Right lobe of liver (tissue), 6 donors: ENCODE measurements around the gene KRTAP10-4. TPM values are rescaled to one million over a fixed set of nuclear protein-coding genes. Genes with fewer than 3 reads are reported as not detected.
"Not testable (repeated sequence)": the region's sequence is repeated elsewhere in the genome, so short reads cannot be mapped to it uniquely, and the experiment has no call there.

ENCODE experiments used
- ATAC-seq, 4 donors: fragments of 200-7000 bp; cut with Tn5 transposase; one replicate each; pipeline ENCODE4 v1.9.1; 2020; ENCODE audit warnings: mild to moderate bottlenecking in 4 of 4, moderate library complexity in 4 of 4
- DNase-seq, 3 donors: peaks; one replicate each; pipeline ENCODE4 v3.0.0-alpha.2; 2020
- H3K27ac ChIP-seq, 3 donors: fragments of 200-600 bp; one replicate each; pipeline ENCODE4 v1.8.0; 2022
- H3K27me3 ChIP-seq, 2 donors: fragments of 200-600 bp; one replicate each; pipeline ENCODE4 v1.8.0; 2022
- H3K36me3 ChIP-seq, 4 donors: fragments of 200-600 bp; sonication (generic) in 1 of 4; one replicate each; pipeline versions ENCODE4 v1.5.1 to v1.8.0; 2017 to 2022; ENCODE audit warnings: control low read depth in 1 of 4
- H3K4me1 ChIP-seq, 4 donors: fragments of 200-600 bp; sonication (generic) in 1 of 4; one replicate each; pipeline versions ENCODE4 v1.5.1 to v1.8.0; 2017 to 2022; ENCODE audit warnings: control low read depth in 1 of 4
- H3K4me3 ChIP-seq, 3 donors: fragments of 200-600 bp; one replicate each; pipeline ENCODE4 v1.8.0; 2022
- H3K9me3 ChIP-seq, 4 donors: fragments of 200-600 bp; sonication (generic) in 1 of 4; one replicate each; pipeline versions ENCODE4 v1.5.1 to v1.8.0; 2017 to 2022; ENCODE audit warnings: control low read depth in 1 of 4
- CTCF ChIP-seq, 4 donors: fragments of 200-600 bp in 3 of 4; fragments of 450-650 bp in 1 of 4; IDR thresholded peaks; one replicate each; pipeline versions ENCODE4 v1.5.1 to v1.8.0; 2016 to 2022; ENCODE audit warnings: antibody characterized with exemption in 4 of 4, mild to moderate bottlenecking in 2 of 4
- POLR2A ChIP-seq: fragments of 450-650 bp; IDR thresholded peaks from one replicate; pipeline ENCODE4 v1.6.1; 2017; ENCODE audit warnings: antibody characterized with exemption, mild to moderate bottlenecking
- WGBS: methylation state at CpG from one replicate; pipeline ENCODE4 v1.1.6; 2018; ENCODE audit warnings: low coverage, low lambda C conversion rate; ENCODE audit not compliant: insufficient coverage; ENCODE audit errors: missing lambda C conversion rate; 5-methylcytosine and 5-hydroxymethylcytosine counted together
- intact Hi-C, 2 donors: fragments of 100-400 bp; cut with DNase I; formaldehyde crosslinking; loops; one replicate each; pipeline versions ENCODE4 v1.11.2 to v1.14.1; 2022
- total RNA-seq, 6 experiments: library from RNA; depleted of rRNA in 2 of 6; stranded (reverse); fragments of >200 nt in 2 of 6; fragmentation: NEBNext Ultra II Directional in 3 of 6; extraction: Animal tissue kit (Norgen Biotek cat#: 25700) in 3 of 6; gene quantifications; one replicate each; pipeline versions ENCODE4 v1.1.0 to v1.2.4, GENCODE V29; 2016 to 2023
- donor health status: DM: no; HTN: yes; CAD: no.
- donor health status: DM: no; HTN: no; CAD: no.
- donor health status: DM: no; HTN: no; CAD: no.
- donor health status: DM: no; HTN: yes; CAD: no.
- donor health status: DM: no; HTN: yes; CAD: no.

The KRTAP10-4 gene
- total RNA-seq, 6 experiments from 2014 or later: not detected

GRCh38 chr21:44585892-44586291 lies 12.4 kb downstream of the KRTAP10-4 start:
- DNase-seq (no peak), ATAC-seq (no peak)
- no peak overlapping the region for H3K4me3 ChIP-seq
- no peaks in the 10 kb centered on the region for H3K36me3 ChIP-seq
- intact Hi-C loops: no loop called here
- no peaks in the 10 kb centered on the region for H3K4me1 ChIP-seq
- TF ChIP-seq POLR2A (no peak), CTCF (IDR thresholded peaks at IDR 0.05) (no peak)
- no CpG with 5 or more reads among the region's 3 CpGs for WGBS
- no peaks in the 10 kb centered on the region for H3K27me3 ChIP-seq
- peaks cover 0 to 5% (median 0%) of the 10 kb centered on the region in 4 donors for H3K9me3 ChIP-seq
- H3K27ac ChIP-seq: no peak overlapping the region

GRCh38 chr21:44589094-44589493 lies 15.6 kb downstream of the KRTAP10-4 start:
- intact Hi-C loops: no loop called here
- no peak overlapping the region for H3K4me3 ChIP-seq
- peaks cover 0 to 8% (median 0%) of the 10 kb centered on the region in 4 donors for H3K4me1 ChIP-seq
- H3K27ac ChIP-seq: no peak overlapping the region
- no peak for ATAC-seq
- H3K27me3 ChIP-seq: no peaks in the 10 kb centered on the region
- H3K9me3 ChIP-seq: no peaks in the 10 kb centered on the region
- TF ChIP-seq CTCF (IDR thresholded peaks at IDR 0.05) (no peak), POLR2A (no peak)
- DNase-seq: no peak
- 89% methylated on average over 2 of the region's 2 CpGs for WGBS
- H3K36me3 ChIP-seq: no peaks in the 10 kb centered on the region

- H3K4me3 ChIP-seq: no peak overlapping the region
- no peaks in the 10 kb centered on the region for H3K27me3 ChIP-seq
- no peaks in the 10 kb centered on the region for H3K36me3 ChIP-seq
- intact Hi-C loops: no loop called here
- DNase-seq (no peak), ATAC-seq (no peak)
- no peak overlapping the region for H3K27ac ChIP-seq
- TF ChIP-seq CTCF (IDR thresholded peaks at IDR 0.05): no peak
- no peak for TF ChIP-seq POLR2A
- 60% methylated on average over 1 of the region's 24 CpGs for WGBS
- H3K9me3 ChIP-seq: no peaks in the 10 kb centered on the region
- peaks cover 0 to 8% (median 0%) of the 10 kb centered on the region in 4 donors for H3K4me1 ChIP-seq
Measured at GRCh38 chr21:44589586-44590305, 16.2 kb downstream of the KRTAP10-4 start.

GRCh38 chr21:44590311-44590721 lies 16.8 kb downstream of the KRTAP10-4 start:
- intact Hi-C loops: no loop called here
- ATAC-seq (no peak), DNase-seq (no peak)
- H3K27ac ChIP-seq: no peak overlapping the region
- 80% methylated on average over 1 of the region's 10 CpGs for WGBS
- H3K9me3 ChIP-seq: no peaks in the 10 kb centered on the region
- TF ChIP-seq POLR2A: no peak
- no peak for TF ChIP-seq CTCF (IDR thresholded peaks at IDR 0.05)
- no peaks in the 10 kb centered on the region for H3K27me3 ChIP-seq
- no peaks in the 10 kb centered on the region for H3K36me3 ChIP-seq
- peaks cover 0 to 8% (median 0%) of the 10 kb centered on the region in 4 donors for H3K4me1 ChIP-seq
- H3K4me3 ChIP-seq: no peak overlapping the region

GRCh38 chr21:44590897-44591800 lies 17.6 kb downstream of the KRTAP10-4 start:
- ATAC-seq, intact Hi-C loops, H3K4me1 ChIP-seq, H3K27me3 ChIP-seq, H3K27ac ChIP-seq, DNase-seq, H3K9me3 ChIP-seq, H3K4me3 ChIP-seq, H3K36me3 ChIP-seq: not testable (repeated sequence)
- 54% methylated on average over 5 of the region's 19 CpGs for WGBS

- H3K27ac ChIP-seq, H3K4me1 ChIP-seq, H3K4me3 ChIP-seq, H3K9me3 ChIP-seq, H3K27me3 ChIP-seq, H3K36me3 ChIP-seq, DNase-seq, intact Hi-C loops, ATAC-seq: not testable (repeated sequence)
- no CpG with 5 or more reads among the region's 4 CpGs for WGBS
Measured at GRCh38 chr21:44591801-44592130, 18.2 kb downstream of the KRTAP10-4 start.
